ENCODE results near the gene ELL.

The ELL gene

GRCh38 chr19:18491995-18492953, 29.6 kb downstream of the ELL start:
- H3K4me1 ChIP-seq (ENCODE audit: control insufficient read depth, insufficient read depth, low read length): peaks cover 52% of the 10 kb centered on the region
- H3K4me3 ChIP-seq (ENCODE audit: low read length): no peak overlapping the region
- H3K36me3 ChIP-seq (ENCODE audit: insufficient read depth, low read length): no peaks in the 10 kb centered on the region
- H3K4me2 ChIP-seq (ENCODE audit: low read length): no peak overlapping the region
- H3K27me3 ChIP-seq (ENCODE audit: control insufficient read depth, insufficient read depth, low read length): no peaks in the 10 kb centered on the region
- no peak overlapping the region for H3K9ac ChIP-seq (ENCODE audit: low read depth, low read length)
- no peaks in the 10 kb centered on the region for H3K9me3 ChIP-seq (replicated peaks; ENCODE audit: low read length)

DNA sequence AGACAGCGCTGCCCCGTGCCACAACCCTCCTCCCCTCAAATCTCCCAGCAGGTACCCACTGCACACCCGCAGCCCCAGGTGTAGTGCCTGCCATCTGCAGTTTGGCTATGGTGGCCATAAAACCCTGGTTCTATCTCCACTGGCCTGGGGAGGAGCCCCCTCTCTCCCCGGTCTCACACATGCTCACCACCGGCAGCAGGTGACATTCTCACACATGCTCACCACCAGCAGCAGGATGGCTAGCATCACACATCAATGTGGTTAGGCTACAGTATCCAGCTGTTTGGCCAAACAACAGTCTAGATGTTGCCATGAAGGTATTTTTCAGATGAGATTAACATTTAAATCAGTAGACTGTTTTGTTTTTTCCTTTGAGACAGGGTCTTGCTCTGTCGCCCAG, 31.1 kb downstream of the ELL start:
- no peak overlapping the region for H3K4me3 ChIP-seq (ENCODE audit: low read length)
- no peaks in the 10 kb centered on the region for H3K27me3 ChIP-seq (ENCODE audit: control insufficient read depth, insufficient read depth, low read length)
- H3K4me1 ChIP-seq (ENCODE audit: control insufficient read depth, insufficient read depth, low read length): peaks cover 55% of the 10 kb centered on the region
- no peaks in the 10 kb centered on the region for H3K9me3 ChIP-seq (replicated peaks; ENCODE audit: low read length)
- H3K9ac ChIP-seq (ENCODE audit: low read depth, low read length): no peak overlapping the region
- no peaks in the 10 kb centered on the region for H3K36me3 ChIP-seq (ENCODE audit: insufficient read depth, low read length)
- no peak overlapping the region for H3K4me2 ChIP-seq (ENCODE audit: low read length)

- no peak overlapping the region for H3K9ac ChIP-seq (ENCODE audit: low read depth, low read length)
- peaks cover 45% of the 10 kb centered on the region for H3K4me1 ChIP-seq (ENCODE audit: control insufficient read depth, insufficient read depth, low read length)
These were observed 32.2 kb downstream of the ELL start for GRCh38 chr19:18489627-18490184.

DNA sequence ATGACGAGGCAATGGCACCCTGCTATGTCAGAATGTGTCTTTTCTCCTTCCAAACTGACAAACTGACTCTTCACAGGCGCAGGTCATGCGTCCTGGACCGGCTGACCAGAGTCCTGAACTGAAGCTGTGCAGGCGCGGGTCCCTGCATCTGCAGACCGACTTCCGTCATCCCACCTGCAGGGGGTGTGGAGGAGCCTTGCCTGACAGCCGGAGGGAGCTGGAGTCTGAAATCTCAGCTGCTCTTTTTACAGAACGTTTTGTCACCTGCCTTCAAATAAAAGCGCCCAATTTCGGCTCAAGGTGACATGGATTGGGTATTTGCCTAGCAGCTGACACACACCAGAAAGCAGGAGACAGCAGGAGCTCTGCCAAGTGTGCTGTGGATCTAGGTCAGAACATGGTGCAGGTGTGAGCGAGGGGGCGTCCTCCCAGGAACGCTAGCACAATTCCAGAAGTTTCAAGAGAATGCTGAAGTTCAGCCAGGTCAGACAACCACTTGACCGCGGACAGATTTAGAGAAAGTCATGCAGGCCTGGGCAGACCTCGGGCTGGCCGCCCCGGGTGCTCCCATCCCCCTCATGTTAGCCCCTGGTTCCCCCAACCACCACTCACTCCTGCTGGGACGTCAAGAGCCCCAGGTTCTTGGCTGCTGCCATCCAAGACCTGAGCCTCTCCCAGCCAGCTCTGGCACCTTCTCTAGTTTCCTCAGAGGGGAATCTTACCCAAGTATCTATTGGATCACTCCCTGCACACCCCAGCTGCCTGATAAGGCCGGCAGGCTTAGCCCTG, 32.8 kb downstream of the ELL start:
- Histone ChIP-seq H3K4me1 (ENCODE audit: control insufficient read depth, insufficient read depth, low read length) (peaks cover 40% of the 10 kb centered on the region), H3K27me3 (ENCODE audit: control insufficient read depth, insufficient read depth, low read length) (no peaks in the 10 kb centered on the region), H3K4me3 (ENCODE audit: low read length) (no peak overlapping the region), H3K36me3 (ENCODE audit: insufficient read depth, low read length) (no peaks in the 10 kb centered on the region), H3K9ac (ENCODE audit: low read depth, low read length) (no peak overlapping the region), H3K9me3 (replicated peaks; ENCODE audit: low read length) (no peaks in the 10 kb centered on the region), H3K4me2 (ENCODE audit: low read length) (no peak overlapping the region)

More at GRCh38 chr19:18489627-18490184, 32.2 kb downstream of the ELL start:
- H3K36me3 ChIP-seq (ENCODE audit: insufficient read depth, low read length): no peaks in the 10 kb centered on the region
- H3K4me3 ChIP-seq (ENCODE audit: low read length): no peak overlapping the region
- H3K27me3 ChIP-seq (ENCODE audit: control insufficient read depth, insufficient read depth, low read length): no peaks in the 10 kb centered on the region
- H3K4me2 ChIP-seq (ENCODE audit: low read length): no peak overlapping the region
- H3K9me3 ChIP-seq (replicated peaks; ENCODE audit: low read length): no peaks in the 10 kb centered on the region

- H3K4me3 ChIP-seq (ENCODE audit: low read length): no peak overlapping the region
- H3K4me1 ChIP-seq (ENCODE audit: control insufficient read depth, insufficient read depth, low read length): peaks cover 40% of the 10 kb centered on the region
These were observed 33.5 kb downstream of the ELL start for GRCh38 chr19:18488403-18488723.

GRCh38 chr19:18487576-18488402, 34.1 kb downstream of the ELL start:
- H3K36me3 ChIP-seq (ENCODE audit: insufficient read depth, low read length): no peaks in the 10 kb centered on the region
- no peak overlapping the region for H3K4me2 ChIP-seq (ENCODE audit: low read length)
- no peak overlapping the region for H3K4me3 ChIP-seq (ENCODE audit: low read length)
- peaks cover 43% of the 10 kb centered on the region for H3K4me1 ChIP-seq (ENCODE audit: control insufficient read depth, insufficient read depth, low read length)
- H3K27me3 ChIP-seq (ENCODE audit: control insufficient read depth, insufficient read depth, low read length): no peaks in the 10 kb centered on the region
- no peaks in the 10 kb centered on the region for H3K9me3 ChIP-seq (replicated peaks; ENCODE audit: low read length)
- no peak overlapping the region for H3K9ac ChIP-seq (ENCODE audit: low read depth, low read length)

More at GRCh38 chr19:18488403-18488723, 33.5 kb downstream of the ELL start:
- Histone ChIP-seq H3K9me3 (replicated peaks; ENCODE audit: low read length) (no peaks in the 10 kb centered on the region), H3K4me2 (ENCODE audit: low read length) (no peak overlapping the region), H3K9ac (ENCODE audit: low read depth, low read length) (no peak overlapping the region), H3K27me3 (ENCODE audit: control insufficient read depth, insufficient read depth, low read length) (no peaks in the 10 kb centered on the region), H3K36me3 (ENCODE audit: insufficient read depth, low read length) (no peaks in the 10 kb centered on the region)

DNA sequence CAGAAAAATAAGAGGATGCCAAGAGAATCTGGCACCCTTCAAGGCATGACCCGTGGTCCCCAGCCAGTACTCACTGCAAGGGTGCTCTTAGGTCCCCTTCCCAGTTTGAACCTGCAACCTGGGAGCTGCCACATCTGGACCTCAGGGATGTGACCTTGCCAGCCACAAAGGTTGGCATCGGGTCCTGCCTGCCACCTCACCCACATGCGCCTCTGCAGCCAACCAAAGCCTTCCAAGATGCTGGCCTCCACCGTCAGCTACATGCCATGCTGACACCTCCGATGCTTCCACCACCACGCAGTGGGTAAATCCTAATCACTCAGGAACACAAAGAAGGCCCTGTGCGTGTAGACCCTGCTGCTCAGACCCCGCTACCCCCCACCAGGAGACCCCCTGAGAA, 35.1 kb downstream of the ELL start:
- H3K4me2 ChIP-seq (ENCODE audit: low read length): peak overlapping the region; percentile 67
- no peak overlapping the region for H3K9ac ChIP-seq (ENCODE audit: low read depth, low read length)
- H3K9me3 ChIP-seq (replicated peaks; ENCODE audit: low read length): no peaks in the 10 kb centered on the region
- H3K4me3 ChIP-seq (ENCODE audit: low read length): no peak overlapping the region
- no peaks in the 10 kb centered on the region for H3K27me3 ChIP-seq (ENCODE audit: control insufficient read depth, insufficient read depth, low read length)
- no peaks in the 10 kb centered on the region for H3K36me3 ChIP-seq (ENCODE audit: insufficient read depth, low read length)
- peaks cover 43% of the 10 kb centered on the region for H3K4me1 ChIP-seq (ENCODE audit: control insufficient read depth, insufficient read depth, low read length)

GRCh38 chr19:18484992-18485391, 36.9 kb downstream of the ELL start:
- Histone ChIP-seq H3K36me3 (ENCODE audit: insufficient read depth, low read length) (no peaks in the 10 kb centered on the region), H3K9me3 (replicated peaks; ENCODE audit: low read length) (no peaks in the 10 kb centered on the region), H3K4me1 (ENCODE audit: control insufficient read depth, insufficient read depth, low read length) (peaks cover 56% of the 10 kb centered on the region)

DNA sequence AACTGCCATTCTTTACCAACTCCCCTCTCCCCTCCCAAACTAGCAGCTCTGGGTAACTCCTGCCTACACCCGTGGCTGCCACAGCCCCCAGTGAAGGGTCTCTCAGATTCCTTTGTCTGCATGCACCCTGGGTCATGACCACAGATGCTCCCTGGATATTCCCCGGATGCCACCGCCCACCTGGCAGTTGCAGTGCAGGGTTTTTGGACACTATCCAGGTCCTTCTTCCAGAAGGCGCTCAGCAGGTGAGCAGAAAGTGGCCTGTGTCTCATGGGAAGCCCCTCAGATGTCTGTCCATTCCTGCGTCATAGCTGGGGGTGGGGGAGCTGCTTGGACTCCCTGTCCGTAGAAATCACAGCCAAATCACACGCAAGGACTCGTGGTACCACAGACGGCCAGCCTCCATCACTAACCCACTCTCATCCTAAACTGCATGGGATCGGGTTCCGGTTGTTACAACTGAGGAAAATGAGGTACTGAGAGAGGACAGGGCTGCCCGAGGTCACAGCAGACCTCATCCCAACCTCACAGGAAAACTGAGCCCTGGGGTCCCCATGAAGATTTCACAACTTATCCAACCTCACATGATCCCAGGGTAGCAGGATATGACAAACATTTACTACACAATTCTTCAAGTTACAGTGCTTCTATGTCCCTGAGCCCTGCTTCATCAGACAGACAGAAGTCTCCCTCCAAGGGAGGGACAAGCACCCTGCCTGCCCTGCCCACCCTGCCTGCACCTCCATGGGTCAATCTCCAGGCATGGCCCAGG, 38.6 kb downstream of the ELL start:
- H3K9ac ChIP-seq (ENCODE audit: low read depth, low read length): no peak overlapping the region
- H3K4me1 ChIP-seq (ENCODE audit: control insufficient read depth, insufficient read depth, low read length): peaks cover 65% of the 10 kb centered on the region
- H3K9me3 ChIP-seq (replicated peaks; ENCODE audit: low read length): no peaks in the 10 kb centered on the region
- no peak overlapping the region for H3K4me3 ChIP-seq (ENCODE audit: low read length)
- H3K27me3 ChIP-seq (ENCODE audit: control insufficient read depth, insufficient read depth, low read length): no peaks in the 10 kb centered on the region
- no peaks in the 10 kb centered on the region for H3K36me3 ChIP-seq (ENCODE audit: insufficient read depth, low read length)
- no peak overlapping the region for H3K4me2 ChIP-seq (ENCODE audit: low read length)

More at GRCh38 chr19:18484992-18485391, 36.9 kb downstream of the ELL start:
- Histone ChIP-seq H3K4me3 (ENCODE audit: low read length) (no peak overlapping the region), H3K9ac (ENCODE audit: low read depth, low read length) (no peak overlapping the region), H3K4me2 (ENCODE audit: low read length) (no peak overlapping the region), H3K27me3 (ENCODE audit: control insufficient read depth, insufficient read depth, low read length) (no peaks in the 10 kb centered on the region)

DNA sequence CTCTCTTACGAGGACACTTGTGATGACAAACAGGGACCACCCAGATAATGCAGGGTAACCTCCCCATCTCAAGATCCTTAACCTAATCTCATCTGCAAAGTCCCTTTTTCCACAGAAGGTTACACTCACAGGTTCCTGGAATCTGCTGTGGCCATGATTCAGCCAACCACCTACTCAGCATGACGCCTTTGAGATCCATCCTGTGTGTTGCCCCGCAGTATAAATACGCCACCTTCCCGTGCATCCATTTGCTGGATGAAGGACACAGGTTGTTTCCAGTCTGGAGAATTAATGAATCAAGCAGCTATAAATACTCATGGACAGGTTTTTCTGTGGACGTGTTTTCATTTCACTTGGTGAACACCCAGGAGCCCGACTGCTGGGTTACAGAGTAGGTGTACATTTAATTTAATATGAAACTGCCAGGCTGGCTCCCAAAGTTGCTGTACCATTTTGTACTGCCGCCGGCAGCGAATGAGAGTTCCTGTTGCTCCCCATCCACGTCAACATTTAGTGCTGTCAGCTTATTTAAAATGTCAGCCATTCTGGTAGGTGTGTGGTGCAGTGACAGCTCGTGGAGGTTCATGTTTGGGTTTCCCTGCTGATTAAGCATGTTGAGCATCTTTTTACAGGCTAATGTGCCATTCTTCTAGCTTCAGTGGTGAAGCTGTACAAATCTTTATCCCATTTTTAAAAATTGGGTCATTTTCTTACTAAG, 40.2 kb downstream of the ELL start:
- Histone ChIP-seq H3K4me3 (ENCODE audit: low read length) (no peak overlapping the region), H3K27me3 (ENCODE audit: control insufficient read depth, insufficient read depth, low read length) (no peaks in the 10 kb centered on the region), H3K36me3 (ENCODE audit: insufficient read depth, low read length) (no peaks in the 10 kb centered on the region), H3K9me3 (replicated peaks; ENCODE audit: low read length) (no peaks in the 10 kb centered on the region), H3K4me1 (ENCODE audit: control insufficient read depth, insufficient read depth, low read length) (peaks cover 50% of the 10 kb centered on the region), H3K9ac (ENCODE audit: low read depth, low read length) (no peak overlapping the region), H3K4me2 (ENCODE audit: low read length) (no peak overlapping the region)
